Fibroblast of lung (primary cell): ENCODE data around the gene PPP4R1.

ENCODE experiments used
- CTCF ChIP-seq, 2 donors: IDR thresholded peaks in 1 of 2; conservative IDR thresholded peaks in 1 of 2; 1 replicate in 1 of 2; 2 replicates in 1 of 2; pipeline ENCODE4 v1.5.1; 2011 to 2012; ENCODE audit warnings: low read length in 2 of 2, control low read depth in 1 of 2, inconsistent platforms in 1 of 2, low read depth in 1 of 2, mild to moderate bottlenecking in 1 of 2
- EZH2 ChIP-seq: IDR thresholded peaks from 2 replicates; pipeline ENCODE4 v1.5.1; 2012; ENCODE audit warnings: low read length, control low read depth, mild to moderate bottlenecking; ENCODE audit errors: missing control alignments

- TF ChIP-seq CTCF (conservative IDR thresholded peaks at IDR 0.05 in 1 of 2, IDR thresholded peaks at IDR 0.05 in 1 of 2; ENCODE audit: low read depth in 1 of 2, low read length in 2 of 2) (no peak), EZH2 (no peak)
Observed at GRCh38 chr18:9599328-9599727, 15.0 kb downstream of the PPP4R1 start.
